ENCODE measurements around the gene DNAJA2. TPM values are rescaled to one million over a fixed set of nuclear protein-coding genes. Genes with fewer than 3 reads are reported as not detected.

DNAJA2 gene
- total and polyA plus RNA-seq, 9 of the 15 experiments (the other 6 are each of a cell fraction or from before 2014, with no cell fraction given) = 24.1 to 75.9 (median 50.7) TPM

GRCh38 chr16:46948548-46949166, 24.8 kb downstream of the DNAJA2 start (continued):
- TF ChIP-seq ERF (CRISPR knock-in tag; IDR thresholded peaks at IDR 0.05) (no peak), PTTG1 (tag; IDR thresholded peaks at IDR 0.05; ENCODE audit: low read depth) (no peak), CC2D1A (IDR thresholded peaks at IDR 0.05) (no peak), U2AF2 (optimal IDR thresholded peaks at IDR 0.05; ENCODE audit: low read depth, low read length) (no peak), GTF2F1 (IDR thresholded peaks at IDR 0.05; ENCODE audit: low read depth, low read length) (no peak), DLX4 (CRISPR knock-in tag; IDR thresholded peaks at IDR 0.05) (no peak), THRAP3 (IDR thresholded peaks at IDR 0.05; ENCODE audit: borderline replicate concordance) (no peak), RBM25 (IDR thresholded peaks at IDR 0.05; ENCODE audit: low read depth, low read length, severe bottlenecking) (no peak), HDGF (IDR thresholded peaks at IDR 0.05) (no peak)
- TF ChIP-seq, protein P1, sequence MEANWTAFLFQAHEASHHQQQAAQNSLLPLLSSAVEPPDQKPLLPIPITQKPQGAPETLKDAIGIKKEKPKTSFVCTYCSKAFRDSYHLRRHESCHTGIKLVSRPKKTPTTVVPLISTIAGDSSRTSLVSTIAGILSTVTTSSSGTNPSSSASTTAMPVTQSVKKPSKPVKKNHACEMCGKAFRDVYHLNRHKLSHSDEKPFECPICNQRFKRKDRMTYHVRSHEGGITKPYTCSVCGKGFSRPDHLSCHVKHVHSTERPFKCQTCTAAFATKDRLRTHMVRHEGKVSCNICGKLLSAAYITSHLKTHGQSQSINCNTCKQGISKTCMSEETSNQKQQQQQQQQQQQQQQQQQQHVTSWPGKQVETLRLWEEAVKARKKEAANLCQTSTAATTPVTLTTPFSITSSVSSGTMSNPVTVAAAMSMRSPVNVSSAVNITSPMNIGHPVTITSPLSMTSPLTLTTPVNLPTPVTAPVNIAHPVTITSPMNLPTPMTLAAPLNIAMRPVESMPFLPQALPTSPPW (CRISPR knock-in tag; IDR thresholded peaks at IDR 0.05) = no peak
